Tibial artery (tissue), 4 donors: ENCODE results near the gene APLP2.

Experiments
- DNase-seq, 2 donors: peaks; one replicate each; pipeline ENCODE4 v3.0.0-alpha.2; 2019
- H3K27ac ChIP-seq, 2 donors: fragments of 200-600 bp; sonication (generic) in 1 of 2; 1 replicate in 1 of 2; 2 replicates in 1 of 2; pipeline ENCODE4 v1.5.1; 2018 to 2019; ENCODE audit warnings: mild to moderate bottlenecking in 1 of 2
- H3K27me3 ChIP-seq, 2 donors: fragments of 200-600 bp; sonication (generic) in 1 of 2; one replicate each; pipeline versions ENCODE4 v1.5.1 to v1.6.0; 2016 to 2019
- H3K36me3 ChIP-seq, 3 donors: fragments of 200-600 bp; sonication (generic) in 2 of 3; one replicate each; pipeline ENCODE4 v1.5.1; 2016 to 2019; ENCODE audit warnings: mild to moderate bottlenecking in 2 of 3
- H3K4me1 ChIP-seq, 4 donors: fragments of 200-600 bp; sonication (generic) in 2 of 4; 1 replicate in 3 of 4; 2 replicates in 1 of 4; pipeline ENCODE4 v1.5.1; 2016 to 2019
- H3K4me3 ChIP-seq, 2 donors: fragments of 200-600 bp; sonication (generic) in 1 of 2; 1 replicate in 1 of 2; 2 replicates in 1 of 2; pipeline ENCODE4 v1.5.1; 2018 to 2019; ENCODE audit warnings: mild to moderate bottlenecking in 2 of 2
- H3K9me3 ChIP-seq, 3 donors: fragments of 200-600 bp; sonication (generic) in 1 of 3; one replicate each; pipeline ENCODE4 v1.5.1; 2016 to 2019
- CTCF ChIP-seq, 2 experiments: fragments of 200-600 bp in 1 of 2; fragments of 450-650 bp in 1 of 2; IDR thresholded peaks; one replicate each; pipeline ENCODE4 v1.5.1; 2017 to 2019; ENCODE audit warnings: antibody characterized with exemption in 2 of 2, mild to moderate bottlenecking in 1 of 2, moderate library complexity in 1 of 2
- intact Hi-C: fragments of 100-400 bp; cut with DNase I; formaldehyde crosslinking; loops from one replicate; pipeline ENCODE4 v1.15.0; 2023; ENCODE audit warnings: low total_unique reads

Gene APLP2

DNA sequence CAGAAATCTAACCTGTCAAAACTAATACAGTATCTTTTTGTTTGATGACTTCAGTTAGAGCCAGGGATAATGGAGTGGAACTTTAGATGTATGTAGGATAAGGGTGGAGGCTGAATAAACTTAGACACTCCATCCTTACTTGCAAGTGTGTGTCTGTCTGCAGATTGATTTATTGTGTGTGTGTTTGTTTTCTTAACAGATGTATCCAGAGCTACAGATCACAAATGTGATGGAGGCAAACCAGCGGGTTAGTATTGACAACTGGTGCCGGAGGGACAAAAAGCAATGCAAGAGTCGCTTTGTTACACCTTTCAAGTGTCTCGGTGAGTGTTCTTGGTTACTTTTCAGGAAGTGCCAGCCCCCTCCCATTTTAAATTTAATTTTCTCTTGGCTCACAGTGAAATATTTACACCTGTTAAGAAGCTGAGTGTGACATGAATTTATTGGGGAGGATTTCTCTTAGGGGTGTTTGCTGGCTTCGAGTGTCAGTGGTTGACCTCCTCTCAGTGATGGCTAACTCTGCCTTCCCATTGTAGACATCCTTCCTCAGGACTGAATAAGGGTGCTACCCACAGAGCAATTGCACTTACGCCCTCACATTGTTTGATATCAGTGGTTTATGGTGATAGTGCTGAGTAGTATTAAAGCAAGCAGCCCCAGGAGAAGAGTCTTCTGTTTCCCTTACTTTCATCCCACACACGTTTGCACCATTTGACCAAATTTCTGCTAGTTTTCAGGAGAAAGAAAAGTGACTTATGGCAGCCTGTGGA, 40.8 kb downstream of the APLP2 start:
- no peak for TF ChIP-seq CTCF (IDR thresholded peaks at IDR 0.05)
- H3K4me3 ChIP-seq = no peak overlapping the region
- H3K4me1 ChIP-seq = peaks cover 0 to 8% (median 0%) of the 10 kb centered on the region in 4 donors
- no peak overlapping the region for H3K27ac ChIP-seq
- no peaks in the 10 kb centered on the region for H3K27me3 ChIP-seq
- H3K9me3 ChIP-seq = no peaks in the 10 kb centered on the region
- intact Hi-C loops = no loop called here
- no peak for DNase-seq
- peaks cover 10 to 34% (median 23%) of the 10 kb centered on the region in 3 donors for H3K36me3 ChIP-seq

DNA sequence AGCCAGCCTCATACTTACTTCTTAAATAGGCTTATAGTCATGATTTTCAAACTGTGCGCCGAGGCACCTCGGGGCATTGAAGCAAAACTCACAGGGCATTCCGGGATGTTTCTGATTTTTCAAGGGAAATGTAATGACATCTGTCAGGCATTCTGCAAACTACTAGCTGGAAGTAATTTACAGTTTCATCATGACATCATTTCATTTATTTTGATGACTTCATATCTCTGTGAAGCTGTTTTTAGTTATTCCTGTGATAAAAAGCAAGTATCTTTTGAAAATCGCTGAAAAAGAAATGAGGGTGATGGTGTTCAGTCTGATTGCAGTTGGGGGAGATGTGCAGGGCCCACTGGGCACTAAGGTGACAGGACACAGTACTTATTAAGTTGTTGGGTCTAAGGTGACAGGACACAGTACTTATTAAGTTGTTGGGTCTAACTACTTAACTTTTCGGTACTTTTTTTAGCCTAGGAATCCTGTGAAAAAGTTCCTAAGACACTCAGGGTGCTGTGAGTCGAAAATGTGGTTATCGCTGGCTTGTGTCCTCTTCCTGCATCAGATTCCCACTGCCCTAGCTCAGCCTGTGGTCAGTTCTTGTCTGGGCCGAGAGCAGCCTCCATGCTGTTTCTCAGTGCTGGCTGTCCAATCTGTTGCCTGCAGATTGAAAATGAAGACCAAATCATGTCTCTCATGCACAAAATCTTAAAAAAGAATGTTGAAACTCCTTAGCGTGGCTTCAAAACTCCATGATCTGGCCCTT, 42.6 kb downstream of the APLP2 start:
- TF ChIP-seq CTCF (IDR thresholded peaks at IDR 0.05) = no peak
- no peak for DNase-seq
- H3K36me3 ChIP-seq = peaks cover 10 to 40% (median 23%) of the 10 kb centered on the region in 3 donors

GRCh38 chr11:130114281-130114680, 44.6 kb downstream of the APLP2 start:
- H3K27ac ChIP-seq = no peak overlapping the region
- intact Hi-C loops = no loop called here
- H3K36me3 ChIP-seq = peaks cover 10 to 40% (median 23%) of the 10 kb centered on the region in 3 donors
- H3K27me3 ChIP-seq = no peaks in the 10 kb centered on the region
- H3K4me3 ChIP-seq = no peak overlapping the region
- DNase-seq = no peak
- no peak for TF ChIP-seq CTCF (IDR thresholded peaks at IDR 0.05)
- H3K9me3 ChIP-seq = no peaks in the 10 kb centered on the region
- H3K4me1 ChIP-seq = peaks cover 0 to 10% (median 0%) of the 10 kb centered on the region in 4 donors

More for the DNA sequence above, 42.6 kb downstream of the APLP2 start:
- Histone ChIP-seq H3K4me1 (peaks cover 0 to 10% (median 0%) of the 10 kb centered on the region in 4 donors), H3K27ac (no peak overlapping the region), H3K27me3 (no peaks in the 10 kb centered on the region), H3K9me3 (no peaks in the 10 kb centered on the region), H3K4me3 (no peak overlapping the region)
- intact Hi-C loops = no loop called here

GRCh38 chr11:130114726-130115125, 45.0 kb downstream of the APLP2 start:
- no peak for TF ChIP-seq CTCF (IDR thresholded peaks at IDR 0.05)
- DNase-seq = no peak
- H3K27me3 ChIP-seq = no peaks in the 10 kb centered on the region
- no peaks in the 10 kb centered on the region for H3K9me3 ChIP-seq
- intact Hi-C loops = no loop called here
- no peak overlapping the region for H3K27ac ChIP-seq
- H3K36me3 ChIP-seq = peaks cover 10 to 38% (median 23%) of the 10 kb centered on the region in 3 donors
- no peak overlapping the region for H3K4me3 ChIP-seq
- peaks cover 0 to 10% (median 0%) of the 10 kb centered on the region in 4 donors for H3K4me1 ChIP-seq

GRCh38 chr11:130115218-130115617, 45.5 kb downstream of the APLP2 start:
- peaks cover 0 to 10% (median 0%) of the 10 kb centered on the region in 4 donors for H3K4me1 ChIP-seq
- no peak for TF ChIP-seq CTCF (IDR thresholded peaks at IDR 0.05)
- peaks cover 10 to 33% (median 19%) of the 10 kb centered on the region in 3 donors for H3K36me3 ChIP-seq
- no peak overlapping the region for H3K4me3 ChIP-seq
- intact Hi-C loops = no loop called here
- no peak overlapping the region for H3K27ac ChIP-seq
- H3K27me3 ChIP-seq = no peaks in the 10 kb centered on the region
- no peak for DNase-seq
- H3K9me3 ChIP-seq = no peaks in the 10 kb centered on the region
